SU-DHL-6 (cell line): ENCODE measurements around the gene UBE2D2.
"Not testable (repeated sequence)": the region's sequence is repeated elsewhere in the genome, so short reads cannot be mapped to it uniquely, and the experiment has no call there.

ENCODE experiments used
- H2AFZ ChIP-seq: fragments of 200-600 bp; sonication (generic); 2 replicates; pipeline ENCODE4 v1.6.1; 2014; ENCODE audit warnings: low read depth, mild to moderate bottlenecking, moderate library complexity, mixed read lengths, antibody characterized with exemption, low read length; ENCODE audit not compliant: severe bottlenecking
- H3F3A ChIP-seq: fragments of 200-600 bp; shearing (Covaris generic); 2 replicates; pipeline ENCODE4 v1.6.0; 2016; ENCODE audit warnings: antibody characterized with exemption, mild to moderate bottlenecking; ENCODE audit not compliant: insufficient read depth
- H3K27ac ChIP-seq: fragments of 200-600 bp; sonication (generic); 2 replicates; pipeline ENCODE4 v1.5.1; 2016; ENCODE audit warnings: low read depth, mild to moderate bottlenecking, low read length, moderate library complexity, mixed read lengths
- H3K27me3 ChIP-seq: fragments of 200-600 bp; sonication (generic), shearing (Covaris generic); 2 replicates; pipeline ENCODE4 v1.6.0; 2014; ENCODE audit warnings: mild to moderate bottlenecking, low read length
- H3K36me3 ChIP-seq: fragments of 200-600 bp; sonication (generic); 2 replicates; pipeline ENCODE4 v1.6.1; 2014; ENCODE audit warnings: mild to moderate bottlenecking, low read length, mixed read lengths
- H3K4me2 ChIP-seq: fragments of 300-600, 200-600 bp; shearing (Covaris generic), sonication (generic); 2 replicates; pipeline ENCODE4 v1.6.0; 2014; ENCODE audit warnings: low read length, low read depth, mild to moderate bottlenecking; ENCODE audit not compliant: poor library complexity, severe bottlenecking
- H3K4me3 ChIP-seq: fragments of 200-600 bp; sonication (generic); 2 replicates; pipeline ENCODE4 v1.5.1; 2014; ENCODE audit warnings: antibody characterized with exemption, low read length, mild to moderate bottlenecking, mixed read lengths; ENCODE audit not compliant: insufficient read depth, poor library complexity, severe bottlenecking
- H3K79me2 ChIP-seq: fragments of 200-600 bp; sonication (generic); 2 replicates; pipeline ENCODE4 v1.6.1; 2014; ENCODE audit warnings: mild to moderate bottlenecking, low read length, moderate library complexity; ENCODE audit not compliant: insufficient read depth
- H3K9ac ChIP-seq: fragments of 200-600 bp; sonication (generic); 2 replicates; pipeline ENCODE4 v1.7.0; 2014; ENCODE audit warnings: mild to moderate bottlenecking, low read length
- H3K9me2 ChIP-seq: fragments of 200-600 bp; sonication (generic); replicated peaks from 2 replicates; pipeline ENCODE4 v1.6.1; 2014; ENCODE audit warnings: low read length; ENCODE audit not compliant: insufficient read depth
- H3K9me3 ChIP-seq: fragments of 200-600 bp; sonication (generic); 2 replicates; pipeline ENCODE4 v1.6.1; 2014; ENCODE audit warnings: low read length, mixed read lengths; ENCODE audit not compliant: insufficient read depth
- H4K20me1 ChIP-seq: fragments of 200-600 bp; sonication (generic); 2 replicates; pipeline ENCODE4 v1.6.1; 2014; ENCODE audit warnings: low read depth, mild to moderate bottlenecking, antibody characterized with exemption, low read length, moderate library complexity, mixed read lengths
- CTCF ChIP-seq: fragments of 200-600 bp; sonication (generic); IDR thresholded peaks from one replicate; pipeline ENCODE4 v1.5.1; 2017; ENCODE audit warnings: antibody characterized with exemption, mild to moderate bottlenecking, low read length, moderate library complexity; ENCODE audit not compliant: insufficient read depth, poor library complexity, severe bottlenecking
- EZH2phosphoT487 ChIP-seq: fragments of 200-600 bp; sonication (generic), shearing (Covaris generic); conservative IDR thresholded peaks from 2 replicates; pipeline ENCODE4 v1.6.1; 2018; ENCODE audit warnings: mild to moderate bottlenecking, antibody characterized with exemption, low read length, moderate library complexity, mixed read lengths

Gene UBE2D2

GRCh38 chr5:139527090-139527470 lies 34.1 kb upstream of the UBE2D2 start:
- not testable (repeated sequence) for H3K79me2 ChIP-seq, H4K20me1 ChIP-seq, H3K27ac ChIP-seq, H3K27me3 ChIP-seq, H3K36me3 ChIP-seq, H2AFZ ChIP-seq, H3K9me2 ChIP-seq, H3K9ac ChIP-seq, H3K4me3 ChIP-seq, H3K9me3 ChIP-seq, H3F3A ChIP-seq, H3K4me2 ChIP-seq

GRCh38 chr5:139527896-139528467 lies 33.2 kb upstream of the UBE2D2 start:
- not testable (repeated sequence) for H3K4me3 ChIP-seq, H3K9me2 ChIP-seq, H3K9me3 ChIP-seq, H3K4me2 ChIP-seq, H2AFZ ChIP-seq, H3K79me2 ChIP-seq, H3K36me3 ChIP-seq, H3K27ac ChIP-seq, H4K20me1 ChIP-seq, H3F3A ChIP-seq, H3K9ac ChIP-seq, H3K27me3 ChIP-seq

- not testable (repeated sequence) for H3K27me3 ChIP-seq, H3K4me3 ChIP-seq, H2AFZ ChIP-seq, H3K9me2 ChIP-seq, H3K4me2 ChIP-seq, H3F3A ChIP-seq, H3K79me2 ChIP-seq, H3K9me3 ChIP-seq, H4K20me1 ChIP-seq, H3K36me3 ChIP-seq, H3K27ac ChIP-seq, H3K9ac ChIP-seq
Measured at GRCh38 chr5:139528695-139529094, 32.4 kb upstream of the UBE2D2 start.

- H3K9ac ChIP-seq, H3K27ac ChIP-seq, H3K4me2 ChIP-seq, H3K79me2 ChIP-seq, H3K9me2 ChIP-seq, H3K36me3 ChIP-seq, H3F3A ChIP-seq, H4K20me1 ChIP-seq, H3K9me3 ChIP-seq, H2AFZ ChIP-seq, H3K27me3 ChIP-seq, H3K4me3 ChIP-seq: not testable (repeated sequence)
Measured at GRCh38 chr5:139530079-139530478, 31.1 kb upstream of the UBE2D2 start.

GRCh38 chr5:139531772-139532169 lies 29.4 kb upstream of the UBE2D2 start:
- no peak overlapping the region for H3K27ac ChIP-seq
- no peak overlapping the region for H3K4me2 ChIP-seq
- no peaks in the 10 kb centered on the region for H4K20me1 ChIP-seq
- H2AFZ ChIP-seq: no peak overlapping the region
- H3K9me3 ChIP-seq: no peaks in the 10 kb centered on the region
- H3K9ac ChIP-seq: no peak overlapping the region
- H3K79me2 ChIP-seq: no peaks in the 10 kb centered on the region
- no peaks in the 10 kb centered on the region for H3F3A ChIP-seq
- no peaks in the 10 kb centered on the region for H3K27me3 ChIP-seq
- H3K36me3 ChIP-seq: no peaks in the 10 kb centered on the region
- no peaks in the 10 kb centered on the region for H3K9me2 ChIP-seq
- no peak for TF ChIP-seq CTCF
- TF ChIP-seq EZH2phosphoT487: no peak
- H3K4me3 ChIP-seq: no peak overlapping the region
